K562 (cell line): ENCODE data around the gene MACROD2. TPM values are rescaled to one million over a fixed set of nuclear protein-coding genes. Genes with fewer than 3 reads are reported as not detected.

Experiments used
- ATAC-seq: fragments of 200-7000 bp; cut with Tn5 transposase; 3 replicates; pipeline ENCODE4 v1.9.1; 2020; ENCODE audit warnings: moderate library complexity
- BruUV-seq: library from RNA; stranded (reverse); fragments of 400-500 nt; replicated peaks from 2 replicates; lab custom pipeline; 2021; lab: Mats Ljungman, UMichigan
- CTCF ChIA-PET: fragments of 300-600 bp; formaldehyde crosslinking; extraction: SDS; loops from one replicate; lab custom pipeline; 2021; ENCODE audit warnings: low intra/inter-chr PET ratio; lab: Yijun Ruan, JAX
- POLR2A ChIA-PET: fragments of 300-600, 350-650 bp; sonication (Branson Sonifier 250); formaldehyde crosslinking; extraction: SDS; loops from one replicate; lab custom pipeline; 2021; ENCODE audit warnings: antibody characterized with exemption, inconsistent platforms; lab: Yijun Ruan, JAX
- DNase-seq, 4 experiments: peaks; one replicate each; pipeline versions ENCODE4 v3.0.0 to v3.0.0-alpha.2; 2011 to 2018; ENCODE audit warnings: low spot score in 3 of 4, mixed read lengths in 3 of 4; ENCODE audit errors: extremely low read depth in 1 of 4
- FAIRE-seq: peaks from 2 replicates; lab custom pipeline; 2011; peaks lifted over from hg19 to GRCh38; lab: Jason Lieb, UNC
- H2AFZ ChIP-seq: 2 replicates; pipeline ENCODE4 v1.6.0; 2011; ENCODE audit warnings: low read depth, low read length, control low read depth, inconsistent platforms
- H3K27ac ChIP-seq: fragments of 200-600 bp; 3 replicates; pipeline ENCODE4 v1.8.0; 2011; ENCODE audit warnings: low read depth, mild to moderate bottlenecking, control low read depth, inconsistent platforms, low read length, moderate library complexity, mixed read lengths; ENCODE audit errors: extremely low read depth
- H3K27me3 ChIP-seq, 2 experiments: fragments of 300-600 bp in 1 of 2; 2 replicates in 1 of 2; 3 replicates in 1 of 2; pipeline versions ENCODE4 v1.6.0 to v1.8.0; 2011; ENCODE audit warnings: inconsistent platforms in 2 of 2, low read length in 2 of 2, mild to moderate bottlenecking in 1 of 2, mixed read lengths in 1 of 2, moderate library complexity in 1 of 2; ENCODE audit not compliant: control insufficient read depth in 2 of 2, insufficient read depth in 2 of 2
- H3K36me3 ChIP-seq: fragments of 300-600 bp; 3 replicates; pipeline ENCODE4 v1.8.0; 2011; ENCODE audit warnings: mild to moderate bottlenecking, low read length, inconsistent platforms; ENCODE audit not compliant: control insufficient read depth, insufficient read depth
- H3K4me1 ChIP-seq, 2 experiments: fragments of 200-600 bp in 1 of 2; replicated peaks in 1 of 2; 2 replicates in 1 of 2; 3 replicates in 1 of 2; pipeline versions ENCODE4 v1.5.1 to v1.8.0; 2011; ENCODE audit warnings: inconsistent platforms in 2 of 2, low read length in 2 of 2, mild to moderate bottlenecking in 1 of 2, mixed read lengths in 1 of 2, moderate library complexity in 1 of 2; ENCODE audit not compliant: control insufficient read depth in 2 of 2, insufficient read depth in 2 of 2
- H3K4me2 ChIP-seq: 2 replicates; pipeline ENCODE4 v1.6.1; 2011; ENCODE audit warnings: low read length, control low read depth, inconsistent platforms, mixed read lengths; ENCODE audit not compliant: insufficient read depth
- H3K4me3 ChIP-seq: fragments of 200-600 bp; sonication (generic), shearing (Covaris generic); 2 replicates; pipeline ENCODE4 v1.5.1; 2016; ENCODE audit warnings: control low read depth, inconsistent platforms
- H3K79me2 ChIP-seq: fragments of 200-600 bp; 3 replicates; pipeline ENCODE4 v1.8.0; 2011; ENCODE audit warnings: low read length, inconsistent platforms; ENCODE audit not compliant: control insufficient read depth, insufficient read depth
- H3K9ac ChIP-seq, 2 experiments: 2 replicates each; pipeline versions ENCODE4 v1.6.0 to v1.6.1; 2011; ENCODE audit warnings: low read depth in 2 of 2, low read length in 2 of 2, control low read depth in 1 of 2, inconsistent platforms in 1 of 2, mild to moderate bottlenecking in 1 of 2, mixed read lengths in 1 of 2; ENCODE audit not compliant: insufficient read depth in 1 of 2
- H3K9me1 ChIP-seq: one replicate; pipeline ENCODE4 v1.6.0; 2011; ENCODE audit warnings: inconsistent platforms, mild to moderate bottlenecking, low read length, moderate library complexity; ENCODE audit not compliant: control insufficient read depth, insufficient read depth
- H3K9me3 ChIP-seq: replicated peaks from 2 replicates; pipeline ENCODE4 v1.5.1; 2011; ENCODE audit warnings: low read depth, low read length, inconsistent platforms; ENCODE audit not compliant: control insufficient read depth, insufficient read depth
- H4K20me1 ChIP-seq: replicated peaks from 2 replicates; pipeline ENCODE4 v1.6.1; 2011; ENCODE audit warnings: low read length, inconsistent platforms, mixed read lengths; ENCODE audit not compliant: control insufficient read depth, insufficient read depth
- BRF2 ChIP-seq: IDR thresholded peaks from 3 replicates; pipeline ENCODE4 v1.6.1; 2011; ENCODE audit warnings: borderline replicate concordance, mild to moderate bottlenecking; ENCODE audit not compliant: insufficient read length, insufficient read depth
- GATAD2B ChIP-seq: fragments of 450-650 bp; IDR thresholded peaks from 2 replicates; pipeline ENCODE4 v1.6.1; 2017; ENCODE audit warnings: mild to moderate bottlenecking, borderline replicate concordance
- LCOR ChIP-seq: sonication (generic); formaldehyde crosslinking; IDR thresholded peaks from 2 replicates; pipeline ENCODE4 v1.8.0; 2022; ENCODE audit warnings: mild to moderate bottlenecking, missing genetic modification reagents
- PCBP2 ChIP-seq: fragments of 200-400 bp; formaldehyde crosslinking; IDR thresholded peaks from 2 replicates; pipeline ENCODE4 v1.6.1; 2018; ENCODE audit warnings: low read length, low read depth, mild to moderate bottlenecking, moderate library complexity; ENCODE audit not compliant: poor library complexity, severe bottlenecking
- PML ChIP-seq: IDR thresholded peaks from 2 replicates; pipeline ENCODE4 v1.6.1; 2012; ENCODE audit warnings: low read length, inconsistent platforms
- WGBS: fragments of 100-300 bp; shearing (Covaris generic); methylation state at CpG from one replicate; pipeline ENCODE4 v1.1.6; 2016; ENCODE audit warnings: low coverage, mixed read lengths; ENCODE audit not compliant: insufficient coverage; ENCODE audit errors: missing lambda C conversion rate; 5-methylcytosine and 5-hydroxymethylcytosine counted together
- in situ Hi-C: fragments of 300-500 bp; cut with MboI; formaldehyde crosslinking; loops from 4 replicates; pipeline ENCODE4 v1.15.0; 2018; ENCODE audit warnings: inconsistent platforms, mixed read lengths
- intact Hi-C: fragments of 100-400 bp; cut with micrococcal nuclease; formaldehyde crosslinking; loops from 2 replicates; pipeline ENCODE4 v1.14.2; 2022
- polyA plus RNA-seq, 8 experiments: library from polyadenylated mRNA; depleted of rRNA in 4 of 8; stranded (reverse) in 5 of 8; unstranded in 3 of 8; fragments of >200 nt; fragmentation: Nextera tagmentation in 2 of 8; fragmentation: Illumina TruSeq in 1 of 8; extraction: Ambion mirVana in 2 of 8; extraction: Trizol in 1 of 8; gene quantifications; 2 replicates each; pipeline versions ENCODE4 v1.2.1 to v1.2.3, GENCODE V29; 2011 to 2014; ENCODE audit warnings: inconsistent platforms in 1 of 8, missing spikeins in 1 of 8
- total RNA-seq, 7 experiments: library from RNA; depleted of rRNA in 6 of 7; stranded (reverse); fragments of >200 nt in 6 of 7; fragmentation: Illumina TruSeq in 2 of 7; extraction: Trizol in 2 of 7; gene quantifications; 2 replicates each; pipeline versions ENCODE4 v1.2.1 to v1.2.3, GENCODE V29; 2011 to 2021; ENCODE audit warnings: low replicate concordance in 1 of 7
- TF ChIP-seq, protein P1 (sequence below): fragments of 450-650 bp; formaldehyde crosslinking; IDR thresholded peaks from 2 replicates; pipeline ENCODE4 v1.4.0; 2020; ENCODE audit warnings: mild to moderate bottlenecking

The MACROD2 gene
- total and polyA plus RNA-seq, 9 of the 15 experiments (the other 6 are each of a cell fraction or from before 2014, with no cell fraction given): not detected

DNA sequence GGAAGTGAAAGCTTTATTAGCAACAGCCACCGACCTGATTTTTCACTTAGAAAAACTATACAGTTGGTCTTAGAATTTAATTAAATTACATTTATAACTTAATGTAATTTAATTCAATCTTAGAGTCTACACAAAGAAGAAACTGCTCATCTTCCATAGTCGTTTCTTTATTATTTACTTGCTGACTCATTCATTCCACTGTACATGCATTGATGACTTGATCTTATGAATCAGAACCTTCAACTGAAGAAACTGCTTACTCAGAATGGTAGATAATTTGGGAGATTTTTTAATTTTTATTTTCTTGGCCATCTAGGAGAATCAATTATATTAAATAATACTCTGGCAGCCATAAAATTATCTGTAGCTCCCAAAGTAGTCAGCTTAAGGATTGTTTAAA is 1363.7 kb downstream of the MACROD2 start:
- DNase-seq: no peak
- H3K79me2 ChIP-seq: no peaks in the 10 kb centered on the region
- no peak overlapping the region for H3K4me3 ChIP-seq
- intact Hi-C loops: no loop called here
- H3K36me3 ChIP-seq: no peaks in the 10 kb centered on the region
- H4K20me1 ChIP-seq: no peaks in the 10 kb centered on the region
- no peaks in the 10 kb centered on the region for H3K4me1 ChIP-seq
- no peaks in the 10 kb centered on the region for H3K9me1 ChIP-seq
- ATAC-seq: no peak
- ChIA-PET POLR2A (no interaction called here), CTCF (no interaction called here)
- no peaks in the 10 kb centered on the region for H3K9me3 ChIP-seq
- no peak overlapping the region for H3K9ac ChIP-seq
- BruUV-seq: no TSS peak
- no peaks in the 10 kb centered on the region for H3K27me3 ChIP-seq
- no peak for FAIRE-seq
- no peak overlapping the region for H3K4me2 ChIP-seq
- H3K27ac ChIP-seq: no peak overlapping the region
- no peak overlapping the region for H2AFZ ChIP-seq
- WGBS: 0% methylated on average over 2 of the region's 2 CpGs
- in situ Hi-C loops: no loop called here
- no peak for TF ChIP-seq BRF2

- Histone ChIP-seq H3K27ac (no peak overlapping the region), H3K9me1 (no peaks in the 10 kb centered on the region), H3K27me3 (no peaks in the 10 kb centered on the region), H3K4me2 (no peak overlapping the region), H3K9ac (no peak overlapping the region), H4K20me1 (no peaks in the 10 kb centered on the region), H2AFZ (no peak overlapping the region), H3K9me3 (no peaks in the 10 kb centered on the region), H3K4me1 (no peaks in the 10 kb centered on the region), H3K4me3 (no peak overlapping the region), H3K36me3 (no peaks in the 10 kb centered on the region), H3K79me2 (no peaks in the 10 kb centered on the region)
- TF ChIP-seq, protein P1, sequence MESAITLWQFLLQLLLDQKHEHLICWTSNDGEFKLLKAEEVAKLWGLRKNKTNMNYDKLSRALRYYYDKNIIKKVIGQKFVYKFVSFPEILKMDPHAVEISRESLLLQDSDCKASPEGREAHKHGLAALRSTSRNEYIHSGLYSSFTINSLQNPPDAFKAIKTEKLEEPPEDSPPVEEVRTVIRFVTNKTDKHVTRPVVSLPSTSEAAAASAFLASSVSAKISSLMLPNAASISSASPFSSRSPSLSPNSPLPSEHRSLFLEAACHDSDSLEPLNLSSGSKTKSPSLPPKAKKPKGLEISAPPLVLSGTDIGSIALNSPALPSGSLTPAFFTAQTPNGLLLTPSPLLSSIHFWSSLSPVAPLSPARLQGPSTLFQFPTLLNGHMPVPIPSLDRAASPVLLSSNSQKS (CRISPR knock-in tag): no peak
- no peak for TF ChIP-seq GATAD2B
- TF ChIP-seq LCOR (CRISPR knock-in tag): no peak
- TF ChIP-seq PML: no peak
- peak; percentile 44 for TF ChIP-seq PCBP2
- ChIA-PET CTCF (no interaction called here), POLR2A (no interaction called here)
- 0% methylated on average over 1 of the region's 1 CpG for WGBS
- intact Hi-C loops: no loop called here
- in situ Hi-C loops: no loop called here
- BruUV-seq: no TSS peak
- FAIRE-seq (no peak), DNase-seq (no peak), ATAC-seq (no peak)
Observed at GRCh38 chr20:15362849-15363248, 1367.5 kb downstream of the MACROD2 start.
